Measurements from ENCODE around the gene WDPCP. TPM values are rescaled to one million over a fixed set of nuclear protein-coding genes. Genes with fewer than 3 reads are reported as not detected.

WDPCP gene
- total and polyA plus RNA-seq, 12 donors: 2.7 to 14.6 (median 9.3) TPM

GRCh38 chr2:63544017-63544627 is 44.2 kb downstream of the WDPCP start:
- TF ChIP-seq POLR2A (IDR thresholded peaks at IDR 0.05): no peak
- peak; percentile 21 to 54 (median 40) for TF ChIP-seq CTCF (IDR thresholded peaks at IDR 0.05)
- DNase-seq: no peak
- Histone ChIP-seq H3K36me3 (replicated peaks in 1 of 2) (no peaks in the 10 kb centered on the region), H3K4me3 (no peak overlapping the region), H3K4me1 (replicated peaks in 1 of 2) (no peaks in the 10 kb centered on the region), H3K27me3 (no peaks in the 10 kb centered on the region), H3K27ac (no peak overlapping the region), H3K9me3 (replicated peaks in 1 of 3) (no peaks in the 10 kb centered on the region)
- intact Hi-C loops (cut with DNase I): no loop called here
- WGBS, 4 donors: 95 to 100% (median 99%) methylated on average over 1 of the region's 1 CpG

- TF ChIP-seq CTCF (IDR thresholded peaks at IDR 0.05): no peak
These were observed 48.7 kb downstream of the WDPCP start for GRCh38 chr2:63539416-63540162.

GRCh38 chr2:63538390-63538789 is 49.9 kb downstream of the WDPCP start:
- TF ChIP-seq POLR2A (IDR thresholded peaks at IDR 0.05): no peak
- TF ChIP-seq CTCF (IDR thresholded peaks at IDR 0.05): no peak
- intact Hi-C loops (cut with DNase I): no loop called here
- Histone ChIP-seq H3K27ac (no peak overlapping the region), H3K27me3 (no peaks in the 10 kb centered on the region), H3K36me3 (replicated peaks in 1 of 2) (no peaks in the 10 kb centered on the region), H3K4me1 (replicated peaks in 1 of 2) (no peaks in the 10 kb centered on the region), H3K4me3 (no peak overlapping the region), H3K9me3 (replicated peaks in 1 of 3) (no peaks in the 10 kb centered on the region)
- no peak for DNase-seq

More at GRCh38 chr2:63539416-63540162, 48.7 kb downstream of the WDPCP start:
- DNase-seq: no peak
- no peaks in the 10 kb centered on the region for H3K36me3 ChIP-seq (replicated peaks in 1 of 2)
- no peak overlapping the region for H3K27ac ChIP-seq
- H3K4me1 ChIP-seq (replicated peaks in 1 of 2): no peaks in the 10 kb centered on the region
- no peaks in the 10 kb centered on the region for H3K9me3 ChIP-seq (replicated peaks in 1 of 3)
- intact Hi-C loops (cut with DNase I): no loop called here
- no peak overlapping the region for H3K4me3 ChIP-seq
- WGBS, 4 donors: 93 to 96% (median 95%) methylated on average over 6 of the region's 6 CpGs
- H3K27me3 ChIP-seq: no peaks in the 10 kb centered on the region

- Histone ChIP-seq H3K36me3 (replicated peaks in 1 of 2) (no peaks in the 10 kb centered on the region), H3K4me3 (no peak overlapping the region), H3K27me3 (no peaks in the 10 kb centered on the region), H3K4me1 (replicated peaks in 1 of 2) (no peaks in the 10 kb centered on the region), H3K9me3 (replicated peaks in 1 of 3) (no peaks in the 10 kb centered on the region), H3K27ac (no peak overlapping the region)
- no peak for DNase-seq
- intact Hi-C loops (cut with DNase I): no loop called here
- 94 to 97% (median 97%) methylated on average over 2 of the region's 2 CpGs for WGBS, 4 donors
- TF ChIP-seq POLR2A (IDR thresholded peaks at IDR 0.05) (no peak), CTCF (IDR thresholded peaks at IDR 0.05) (no peak)
These were observed 51.0 kb downstream of the WDPCP start for GRCh38 chr2:63537306-63537705.
